ENCODE data around the gene IFITM1. TPM values are rescaled to one million over a fixed set of nuclear protein-coding genes. Genes with fewer than 3 reads are reported as not detected.

The IFITM1 gene
- total and polyA plus RNA-seq, 9 of the 15 experiments (the other 6 are each of a cell fraction or from before 2014, with no cell fraction given): 691 to 5,579 (median 974) TPM

DNA sequence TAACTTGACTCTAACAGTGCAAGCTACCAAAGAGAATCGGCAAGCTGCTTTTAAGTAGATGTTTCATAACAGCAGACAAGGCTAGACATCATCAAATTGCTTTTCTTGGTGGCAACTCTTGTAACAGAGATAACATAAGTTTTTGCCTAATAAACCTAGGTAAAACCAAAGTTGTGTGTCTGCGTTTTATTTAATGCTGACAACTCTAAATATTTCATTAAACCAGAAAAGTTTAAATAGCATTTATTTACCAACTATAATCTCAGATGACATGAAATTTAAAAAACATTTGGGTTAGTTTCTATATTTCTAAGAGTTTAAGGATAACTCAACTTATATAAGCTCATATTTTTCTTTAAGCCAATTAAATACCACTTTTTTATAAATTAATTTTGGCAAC is 26.1 kb downstream of the IFITM1 start (continued):
- TF ChIP-seq, protein P1, sequence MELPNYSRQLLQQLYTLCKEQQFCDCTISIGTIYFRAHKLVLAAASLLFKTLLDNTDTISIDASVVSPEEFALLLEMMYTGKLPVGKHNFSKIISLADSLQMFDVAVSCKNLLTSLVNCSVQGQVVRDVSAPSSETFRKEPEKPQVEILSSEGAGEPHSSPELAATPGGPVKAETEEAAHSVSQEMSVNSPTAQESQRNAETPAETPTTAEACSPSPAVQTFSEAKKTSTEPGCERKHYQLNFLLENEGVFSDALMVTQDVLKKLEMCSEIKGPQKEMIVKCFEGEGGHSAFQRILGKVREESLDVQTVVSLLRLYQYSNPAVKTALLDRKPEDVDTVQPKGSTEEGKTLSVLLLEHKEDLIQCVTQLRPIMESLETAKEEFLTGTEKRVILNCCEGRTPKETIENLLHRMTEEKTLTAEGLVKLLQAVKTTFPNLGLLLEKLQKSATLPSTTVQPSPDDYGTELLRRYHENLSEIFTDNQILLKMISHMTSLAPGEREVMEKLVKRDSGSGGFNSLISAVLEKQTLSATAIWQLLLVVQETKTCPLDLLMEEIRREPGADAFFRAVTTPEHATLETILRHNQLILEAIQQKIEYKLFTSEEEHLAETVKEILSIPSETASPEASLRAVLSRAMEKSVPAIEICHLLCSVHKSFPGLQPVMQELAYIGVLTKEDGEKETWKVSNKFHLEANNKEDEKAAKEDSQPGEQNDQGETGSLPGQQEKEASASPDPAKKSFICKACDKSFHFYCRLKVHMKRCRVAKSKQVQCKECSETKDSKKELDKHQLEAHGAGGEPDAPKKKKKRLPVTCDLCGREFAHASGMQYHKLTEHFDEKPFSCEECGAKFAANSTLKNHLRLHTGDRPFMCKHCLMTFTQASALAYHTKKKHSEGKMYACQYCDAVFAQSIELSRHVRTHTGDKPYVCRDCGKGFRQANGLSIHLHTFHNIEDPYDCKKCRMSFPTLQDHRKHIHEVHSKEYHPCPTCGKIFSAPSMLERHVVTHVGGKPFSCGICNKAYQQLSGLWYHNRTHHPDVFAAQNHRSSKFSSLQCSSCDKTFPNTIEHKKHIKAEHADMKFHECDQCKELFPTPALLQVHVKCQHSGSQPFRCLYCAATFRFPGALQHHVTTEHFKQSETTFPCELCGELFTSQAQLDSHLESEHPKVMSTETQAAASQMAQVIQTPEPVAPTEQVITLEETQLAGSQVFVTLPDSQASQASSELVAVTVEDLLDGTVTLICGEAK (IDR thresholded peaks at IDR 0.05): no peak
- TF ChIP-seq, protein P1 (CRISPR knock-in tag; IDR thresholded peaks at IDR 0.05): no peak
- TF ChIP-seq EWSR1 (IDR thresholded peaks at IDR 0.05; ENCODE audit: borderline replicate concordance, low read depth, partially characterized antibody): no peak
- TF ChIP-seq PCBP2 (IDR thresholded peaks at IDR 0.05; ENCODE audit: low read depth, low read length, poor library complexity, severe bottlenecking): no peak
- no peak for TF ChIP-seq PRMT5 (CRISPR knock-in tag; IDR thresholded peaks at IDR 0.05)
- no peak for TF ChIP-seq CBX3 (IDR thresholded peaks at IDR 0.05; ENCODE audit: borderline replicate concordance in 1 of 2, low read length in 2 of 2)
- no peak for TF ChIP-seq ZNF445 (CRISPR knock-in tag; IDR thresholded peaks at IDR 0.05; ENCODE audit: low read depth)
- no peak for TF ChIP-seq ZNF140 (CRISPR knock-in tag; IDR thresholded peaks at IDR 0.05)
- TF ChIP-seq MAFF (IDR thresholded peaks at IDR 0.05; ENCODE audit: low read length): peak; percentile 50; the same call in 1 of the 2 replicates
- TF ChIP-seq ZNF311 (CRISPR knock-in tag; IDR thresholded peaks at IDR 0.05): no peak
- no peak for TF ChIP-seq RBM14 (IDR thresholded peaks at IDR 0.05; ENCODE audit: borderline replicate concordance, insufficient read depth, low read depth, low read length)
- TF ChIP-seq ELF2 (CRISPR knock-in tag; IDR thresholded peaks at IDR 0.05): no peak
- TF ChIP-seq PHTF2 (CRISPR knock-in tag; IDR thresholded peaks at IDR 0.05): no peak
- TF ChIP-seq, protein P2, sequence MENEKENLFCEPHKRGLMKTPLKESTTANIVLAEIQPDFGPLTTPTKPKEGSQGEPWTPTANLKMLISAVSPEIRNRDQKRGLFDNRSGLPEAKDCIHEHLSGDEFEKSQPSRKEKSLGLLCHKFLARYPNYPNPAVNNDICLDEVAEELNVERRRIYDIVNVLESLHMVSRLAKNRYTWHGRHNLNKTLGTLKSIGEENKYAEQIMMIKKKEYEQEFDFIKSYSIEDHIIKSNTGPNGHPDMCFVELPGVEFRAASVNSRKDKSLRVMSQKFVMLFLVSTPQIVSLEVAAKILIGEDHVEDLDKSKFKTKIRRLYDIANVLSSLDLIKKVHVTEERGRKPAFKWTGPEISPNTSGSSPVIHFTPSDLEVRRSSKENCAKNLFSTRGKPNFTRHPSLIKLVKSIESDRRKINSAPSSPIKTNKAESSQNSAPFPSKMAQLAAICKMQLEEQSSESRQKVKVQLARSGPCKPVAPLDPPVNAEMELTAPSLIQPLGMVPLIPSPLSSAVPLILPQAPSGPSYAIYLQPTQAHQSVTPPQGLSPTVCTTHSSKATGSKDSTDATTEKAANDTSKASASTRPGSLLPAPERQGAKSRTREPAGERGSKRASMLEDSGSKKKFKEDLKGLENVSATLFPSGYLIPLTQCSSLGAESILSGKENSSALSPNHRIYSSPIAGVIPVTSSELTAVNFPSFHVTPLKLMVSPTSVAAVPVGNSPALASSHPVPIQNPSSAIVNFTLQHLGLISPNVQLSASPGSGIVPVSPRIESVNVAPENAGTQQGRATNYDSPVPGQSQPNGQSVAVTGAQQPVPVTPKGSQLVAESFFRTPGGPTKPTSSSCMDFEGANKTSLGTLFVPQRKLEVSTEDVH (IDR thresholded peaks at IDR 0.05; ENCODE audit: low read depth, partially characterized antibody): no peak
- TF ChIP-seq ZNF316 (IDR thresholded peaks at IDR 0.05): peak; percentile 92
- no peak for TF ChIP-seq CHD4 (IDR thresholded peaks at IDR 0.05; ENCODE audit: insufficient read depth, insufficient replicate concordance, low read depth, low read length, poor library complexity, severe bottlenecking)
- no peak for TF ChIP-seq MEIS2 (IDR thresholded peaks at IDR 0.05; ENCODE audit: partially characterized antibody)

Measured in K562 (cell line).